ENCODE data around the gene CCL4L2.
A peak's percentile ranks its signal among the peaks of the same experiment; 100 is the strongest.
"Not testable (repeated sequence)": the region's sequence is repeated elsewhere in the genome, so short reads cannot be mapped to it uniquely, and the experiment has no call there.

The CCL4L2 gene

DNA sequence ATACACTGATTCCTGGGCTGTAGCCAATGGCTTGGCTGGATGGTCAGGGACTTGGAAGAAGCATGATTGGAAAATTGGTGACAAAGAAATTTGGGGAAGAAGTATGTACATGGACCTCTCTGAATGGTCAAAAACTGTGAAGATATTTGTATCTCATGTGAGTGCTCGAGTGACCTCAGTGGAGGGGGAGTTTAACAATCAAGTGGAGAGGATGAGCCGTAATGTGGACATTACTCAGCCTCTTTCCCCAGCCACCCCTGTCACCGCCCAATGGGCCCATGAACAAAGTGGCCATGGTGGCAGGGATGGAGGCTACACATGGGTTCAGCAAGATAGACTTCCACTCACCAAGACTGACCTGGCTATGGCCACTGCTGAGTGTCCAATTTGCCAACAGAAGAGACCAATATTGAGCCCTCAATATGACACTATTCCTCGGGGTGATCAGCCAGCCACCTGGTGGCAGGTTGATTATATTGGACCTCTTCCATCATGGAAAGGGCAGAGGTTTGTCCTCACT is 10.8 kb downstream of the CCL4L2 start:
- not testable (repeated sequence) for DNase-seq (ENCODE audit: low read depth in 2 of 2)

DNA sequence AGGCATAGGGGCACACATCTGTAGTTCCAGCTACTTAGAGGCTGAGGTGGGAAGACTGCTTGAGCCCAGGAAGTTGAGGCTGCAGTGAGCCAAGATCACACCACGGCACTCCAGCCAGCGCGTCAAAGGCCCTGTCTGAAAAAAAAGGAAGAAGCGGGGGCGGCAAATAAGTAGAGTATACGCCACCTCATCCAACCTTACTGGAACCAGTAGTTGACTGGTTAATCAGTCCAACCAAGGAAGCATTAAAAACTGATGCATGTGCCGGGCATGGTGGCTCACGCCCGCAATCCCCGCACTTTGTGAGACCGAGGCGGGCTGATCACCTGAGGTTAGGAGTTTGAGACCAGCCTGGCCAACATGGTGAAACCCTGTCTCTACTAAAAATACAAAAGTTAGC is 12.1 kb downstream of the CCL4L2 start:
- DNase-seq (ENCODE audit: low read depth in 2 of 2) = not testable (repeated sequence)

DNA sequence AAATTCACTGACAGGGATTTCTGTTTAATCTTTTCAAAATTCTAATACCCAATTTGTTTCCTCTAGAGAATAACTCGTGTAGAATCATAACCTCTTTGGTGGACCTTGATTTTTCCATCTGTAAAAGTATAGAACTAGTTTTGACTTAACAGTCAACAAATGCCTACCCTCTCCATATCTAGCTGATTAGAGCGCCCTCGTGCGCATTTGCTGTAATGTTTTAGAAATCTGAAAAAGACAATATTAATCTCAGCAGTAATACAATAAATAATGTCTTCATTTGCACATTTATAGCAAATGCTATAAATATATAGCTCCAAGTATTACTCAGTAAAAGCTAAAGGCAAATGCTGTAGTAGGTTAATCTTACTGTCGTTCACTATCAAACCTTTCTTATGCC is 18.8 kb downstream of the CCL4L2 start:
- peak in 1 of 2 donors; percentile 29 for DNase-seq (ENCODE audit: low read depth in 2 of 2)

DNA sequence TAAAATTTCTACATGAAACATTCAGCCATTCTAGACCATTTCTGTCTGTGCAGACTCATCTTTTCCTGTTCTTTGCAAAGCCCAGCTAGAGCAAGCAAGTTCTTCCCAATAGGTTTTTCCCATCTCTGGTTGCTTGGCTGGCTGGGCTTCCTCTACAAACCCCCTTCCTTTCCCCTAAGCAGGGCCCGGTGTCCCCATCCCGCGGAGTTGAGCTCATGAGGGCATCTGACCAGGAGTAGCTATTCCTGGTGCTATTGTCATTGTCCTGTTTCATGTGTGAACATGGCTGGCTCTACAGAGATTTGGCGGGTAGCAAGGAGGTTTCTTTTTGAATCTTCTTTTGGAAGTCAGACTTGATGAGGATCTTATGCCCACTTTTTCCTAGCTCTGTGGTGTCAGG is 31.2 kb downstream of the CCL4L2 start:
- DNase-seq (ENCODE audit: low read depth in 2 of 2) = not testable (repeated sequence)
